SKM-1 (cell line): Measurements from ENCODE around the gene C17orf58.
"Not testable (repeated sequence)": the region's sequence is repeated elsewhere in the genome, so short reads cannot be mapped to it uniquely, and the experiment has no call there.

ENCODE experiments used
- DNase-seq: peaks from one replicate; lab custom pipeline; 2025; ENCODE audit not compliant: unreplicated experiment; lab: John Stamatoyannopoulos, UW

Gene C17orf58

DNA sequence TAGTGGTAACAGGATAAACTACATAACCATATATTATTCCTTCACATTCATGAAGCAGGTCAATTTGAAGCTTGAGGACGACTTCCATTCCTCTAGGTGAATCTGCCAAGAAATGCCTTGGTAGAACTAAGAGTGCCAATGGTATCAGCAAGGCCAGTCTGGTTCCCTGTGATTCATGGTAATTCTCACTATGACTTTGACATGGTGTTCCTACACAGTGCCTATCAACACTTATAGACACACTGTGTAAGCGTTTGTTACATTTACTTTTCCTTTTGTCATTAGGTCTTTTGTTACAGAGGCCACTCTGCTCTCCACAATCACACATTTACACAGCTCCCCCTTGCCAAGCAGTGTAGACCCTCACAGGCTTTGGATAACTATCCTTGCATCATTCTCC, 34.1 kb downstream of the C17orf58 start:
- DNase-seq = not testable (repeated sequence)

DNA sequence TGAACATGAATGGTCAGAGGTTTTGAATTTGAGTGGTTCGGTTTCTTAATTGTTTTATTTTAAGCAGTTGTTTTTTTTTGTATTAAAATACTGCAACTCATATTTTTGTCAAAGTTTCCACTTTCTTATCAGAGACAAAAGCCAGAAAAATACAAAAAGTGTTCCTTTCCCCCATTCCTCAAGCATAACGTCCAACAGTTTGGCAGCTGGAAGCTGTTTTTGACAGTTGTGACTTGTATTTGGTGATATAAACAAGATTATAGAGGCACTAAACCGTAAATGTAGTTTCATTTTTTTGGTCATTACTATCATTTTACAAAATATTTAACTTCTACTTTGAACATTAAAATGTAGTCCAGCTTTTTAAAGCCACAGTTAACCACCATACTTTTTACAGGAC, 36.0 kb downstream of the C17orf58 start:
- not testable (repeated sequence) for DNase-seq

DNA sequence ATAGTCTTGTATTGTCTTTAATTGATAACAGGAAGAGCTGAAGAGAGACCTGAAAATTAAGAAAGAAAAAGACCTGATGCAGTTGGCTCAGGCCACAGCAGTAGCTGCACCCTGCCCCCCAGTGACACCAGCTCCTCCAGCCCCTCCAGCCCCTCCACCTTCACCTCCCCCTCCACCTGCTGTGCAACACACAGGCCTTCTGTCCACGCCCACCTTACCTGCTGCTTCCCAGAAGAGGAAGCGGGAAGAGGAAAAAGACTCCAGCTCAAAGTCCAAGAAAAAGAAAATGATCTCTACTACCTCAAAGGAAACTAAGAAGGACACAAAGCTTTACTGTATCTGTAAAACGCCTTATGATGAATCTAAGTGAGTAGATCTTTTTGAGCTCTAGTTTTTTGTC, 36.8 kb downstream of the C17orf58 start:
- DNase-seq = no peak

DNA sequence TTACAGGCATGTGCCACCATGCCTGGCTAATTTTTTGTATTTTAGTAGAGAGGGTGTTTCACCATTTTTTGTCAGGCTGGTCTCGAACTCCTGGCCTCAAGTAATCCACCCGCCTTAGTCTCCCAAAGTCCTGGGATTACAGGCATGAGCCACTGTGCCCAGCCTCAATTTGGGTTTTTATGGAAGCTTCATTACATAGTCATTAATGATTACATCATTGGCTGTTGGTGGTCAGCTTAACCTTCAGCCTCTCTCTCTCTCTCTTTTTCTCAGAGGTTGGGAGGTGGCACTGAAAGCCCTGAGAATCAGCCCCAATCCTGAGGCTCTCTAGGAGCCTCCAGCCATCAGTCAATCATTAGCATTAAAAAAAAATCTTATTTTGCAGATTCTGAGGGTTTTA, 45.3 kb downstream of the C17orf58 start:
- no peak for DNase-seq

DNA sequence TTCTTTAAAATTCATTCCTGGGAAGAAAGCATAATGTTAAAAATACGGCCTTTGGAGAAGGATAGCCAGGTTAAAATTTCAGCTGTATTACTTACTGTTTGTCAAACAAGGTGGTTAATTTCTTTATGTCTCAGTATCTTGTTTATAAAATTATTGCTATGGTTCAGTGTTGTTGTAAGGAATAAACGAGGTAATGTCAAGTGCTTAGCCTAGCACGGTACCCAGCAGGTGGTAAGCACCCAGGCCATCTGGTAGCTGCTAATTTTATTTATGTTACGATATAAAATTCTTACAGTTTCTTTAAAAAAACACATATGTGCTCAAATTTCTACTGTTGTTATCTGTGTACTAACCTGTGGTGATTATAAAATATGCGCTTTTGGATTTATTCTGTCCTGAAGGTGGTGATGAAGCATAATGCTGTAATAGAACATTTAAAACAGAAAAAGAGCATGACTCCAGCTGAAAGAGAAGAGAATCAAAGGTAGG, 48.9 kb downstream of the C17orf58 start:
- DNase-seq = no peak

DNA sequence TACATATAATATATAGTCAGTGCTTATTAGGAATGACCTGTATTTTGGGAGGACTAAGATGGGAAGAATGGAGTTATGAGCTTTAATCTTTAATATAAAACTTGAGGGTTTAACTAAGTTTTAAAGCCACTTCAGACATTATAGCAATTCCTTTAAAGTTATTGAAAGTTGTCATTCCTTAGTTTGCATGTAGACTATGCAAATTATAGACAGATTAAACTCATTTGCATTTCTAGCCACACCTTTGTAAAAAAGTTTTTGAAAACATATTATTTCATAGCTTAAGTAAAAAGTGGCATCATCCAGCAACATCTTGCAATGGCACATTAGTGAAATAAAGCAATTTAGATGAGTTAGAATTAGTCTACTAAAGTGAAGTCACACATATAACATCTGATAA, 49.8 kb downstream of the C17orf58 start:
- DNase-seq = no peak

DNA sequence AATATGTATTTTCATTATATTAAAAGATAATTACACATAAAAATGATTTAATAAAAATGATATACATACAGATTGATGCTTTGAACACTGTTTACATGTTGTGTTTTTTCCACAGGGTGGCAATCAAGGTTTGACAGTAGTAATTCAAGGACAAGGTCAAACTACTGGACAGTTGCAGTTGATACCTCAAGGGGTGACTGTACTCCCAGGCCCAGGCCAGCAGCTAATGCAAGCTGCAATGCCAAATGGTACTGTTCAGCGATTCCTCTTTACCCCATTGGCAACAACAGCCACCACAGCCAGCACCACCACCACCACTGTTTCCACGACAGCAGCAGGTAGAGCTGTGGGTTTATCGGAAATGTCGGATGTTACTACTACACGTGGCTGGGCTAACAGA, 52.2 kb downstream of the C17orf58 start:
- no peak for DNase-seq

DNA sequence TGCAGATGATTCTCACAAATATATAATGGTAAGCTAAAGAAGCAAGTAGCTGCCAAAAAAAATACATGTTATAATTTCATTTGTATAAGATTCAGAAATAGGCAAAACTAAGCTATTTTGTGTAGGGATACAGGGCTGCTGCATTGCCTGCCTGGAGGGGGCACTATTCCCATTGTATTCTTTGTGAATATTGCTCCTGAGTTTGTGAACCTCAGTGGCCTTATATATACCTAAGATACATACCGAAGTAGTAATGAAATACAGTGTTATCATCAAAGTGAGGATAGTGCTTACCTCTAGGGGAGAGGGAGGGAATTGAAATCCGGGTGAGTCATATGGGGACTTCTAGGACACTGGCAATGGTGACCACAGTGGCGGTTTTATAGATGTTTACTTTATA, 53.5 kb downstream of the C17orf58 start:
- no peak for DNase-seq
